GM19438 (cell line): Measurements from ENCODE around the gene C6orf89.
"Not testable (repeated sequence)": the region's sequence is repeated elsewhere in the genome, so short reads cannot be mapped to it uniquely, and the experiment has no call there.

Source experiments
- ATAC-seq: cut with Tn5 transposase; IDR thresholded peaks from one replicate; pipeline ENCODE4 v1.9.1; 2021; ENCODE audit warnings: low read depth; ENCODE audit not compliant: unreplicated experiment

The C6orf89 gene

DNA sequence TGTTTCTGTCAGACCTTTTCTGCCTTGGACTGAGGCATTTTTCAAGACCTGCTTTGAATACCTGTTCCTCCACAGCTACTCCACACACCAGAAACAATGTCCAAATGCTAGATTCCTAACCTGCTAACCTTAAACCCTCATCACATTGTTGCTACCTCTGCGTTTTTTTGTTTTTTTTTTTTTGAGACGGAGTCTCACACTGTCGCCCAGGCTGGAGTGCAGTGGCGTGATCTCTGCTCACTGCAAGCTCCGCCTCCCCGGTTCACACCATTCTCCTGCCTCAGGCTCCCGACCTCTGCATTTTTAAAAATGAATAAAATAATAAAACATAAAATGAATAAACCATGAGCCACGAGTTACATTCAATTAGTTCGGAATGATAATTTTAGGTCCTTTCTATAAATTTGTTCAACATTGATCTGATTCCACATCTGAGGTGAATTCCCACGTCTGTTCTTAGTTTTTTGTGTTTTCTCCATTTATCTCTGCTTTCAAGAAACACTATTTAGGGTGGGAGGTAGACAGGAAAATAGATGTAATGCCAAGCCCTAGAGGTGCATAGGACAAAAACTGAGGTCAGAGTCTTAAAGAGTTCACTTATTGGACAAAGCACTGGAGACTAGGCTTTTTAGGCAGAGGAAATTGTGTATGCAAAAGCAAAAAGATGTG, 1.3 kb downstream of the C6orf89 start:
- no peak for ATAC-seq

DNA sequence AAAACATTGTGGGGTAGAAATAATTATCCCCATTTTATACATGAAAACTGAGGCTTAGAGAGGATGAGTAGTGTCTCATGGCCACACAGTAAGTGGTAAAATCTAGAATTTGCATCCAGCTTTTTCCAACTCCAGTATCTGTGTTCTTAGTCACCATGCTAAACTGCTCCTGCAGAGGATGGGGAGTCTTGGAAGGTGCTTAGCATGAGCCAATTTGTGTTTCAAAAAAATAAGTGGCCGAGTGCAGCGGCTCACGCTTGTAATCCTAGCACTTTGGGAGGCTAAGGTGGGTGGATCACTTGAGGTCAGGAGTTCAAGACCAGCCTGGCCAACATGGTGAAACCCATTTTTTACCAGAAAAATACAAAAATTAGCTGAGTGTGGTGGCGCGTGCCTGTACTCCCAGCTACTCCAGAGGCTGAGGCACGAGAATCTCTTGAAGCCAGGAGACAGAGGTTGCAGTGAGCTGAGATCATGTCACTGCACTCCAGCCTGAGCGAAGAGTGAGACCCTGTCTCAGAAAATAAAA, 2.4 kb downstream of the C6orf89 start:
- ATAC-seq = no peak

DNA sequence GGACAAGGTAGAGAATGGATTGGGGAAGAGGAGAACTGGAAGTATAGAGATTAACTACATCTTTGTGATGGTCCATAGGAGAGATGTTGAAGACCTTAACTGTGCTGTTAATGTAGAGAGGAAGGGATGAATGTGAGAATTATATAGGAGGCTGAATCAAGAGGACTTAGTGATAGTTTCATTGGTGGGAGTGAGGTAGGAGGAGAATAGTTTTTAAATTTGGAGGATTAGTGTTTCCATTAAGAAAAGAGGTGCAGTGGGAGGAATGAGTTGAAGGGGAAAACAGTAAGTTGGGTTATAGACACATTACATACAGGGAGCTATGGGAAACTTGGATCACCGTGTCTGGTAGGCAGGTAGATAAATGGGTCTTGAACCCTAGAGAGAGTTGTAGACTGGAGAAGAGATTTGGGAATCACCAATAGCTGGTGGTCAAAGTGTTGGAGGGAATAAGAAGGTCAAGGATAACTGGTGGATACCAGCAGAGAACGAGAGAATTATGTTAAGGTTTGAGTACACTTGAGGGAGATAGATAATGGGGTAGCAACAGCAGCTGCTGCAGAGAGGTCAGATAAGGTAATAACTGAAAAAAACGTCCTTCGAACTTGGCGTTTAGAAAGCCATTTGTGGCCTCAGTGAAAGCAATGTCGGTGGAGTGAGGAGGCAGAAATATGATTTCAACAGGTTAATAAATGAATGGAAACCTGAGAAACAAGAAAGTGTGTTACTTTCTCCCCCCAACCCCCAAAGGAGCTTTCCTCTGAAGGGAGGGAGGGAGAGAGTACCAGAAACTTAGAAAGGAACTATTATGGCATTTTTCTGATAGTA, 3.1 kb downstream of the C6orf89 start:
- ATAC-seq = no peak

DNA sequence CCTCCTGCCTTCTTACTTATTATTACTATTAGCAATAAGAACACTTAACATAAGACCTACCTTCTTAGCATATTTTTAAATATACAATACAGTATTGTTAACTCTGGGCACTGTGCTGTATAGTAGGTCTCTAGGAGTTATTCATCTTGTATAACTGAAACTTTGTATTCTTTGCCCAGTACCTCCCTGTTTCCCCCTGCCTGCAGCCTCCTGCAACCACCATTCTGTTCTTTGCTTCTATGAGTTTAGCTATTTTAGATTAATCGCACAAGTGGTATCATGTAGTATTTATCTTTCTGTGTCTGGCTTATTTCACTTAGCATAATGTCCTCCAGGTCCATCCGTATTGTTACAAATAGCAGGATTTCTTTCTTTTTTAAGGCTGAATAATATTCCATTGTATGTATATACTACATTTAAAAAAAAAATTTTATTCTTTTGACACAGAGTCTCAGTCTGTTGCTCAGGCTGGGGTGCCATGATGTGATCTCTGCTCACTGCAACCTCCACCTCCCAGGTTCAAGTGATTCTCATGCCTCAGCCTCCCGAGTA, 4.4 kb downstream of the C6orf89 start:
- no peak for ATAC-seq

DNA sequence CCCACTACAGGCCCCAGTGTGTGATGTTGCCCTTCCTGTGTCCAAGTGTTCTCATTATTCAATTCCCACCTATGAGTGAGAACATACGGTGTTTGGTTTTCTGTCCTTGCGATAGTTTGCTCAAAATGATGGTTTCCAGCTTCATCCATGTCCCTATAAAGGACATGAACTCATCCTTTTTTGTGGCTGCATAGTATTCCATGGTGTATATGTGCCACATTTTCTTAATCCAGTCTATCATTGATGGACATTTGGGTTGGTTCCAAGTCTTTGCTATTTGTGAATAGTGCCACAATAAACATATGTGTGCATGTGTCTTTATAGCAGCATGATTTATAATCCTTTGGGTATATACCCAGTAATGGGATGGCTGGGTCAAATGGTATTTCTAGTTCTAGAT, 5.4 kb downstream of the C6orf89 start:
- ATAC-seq = not testable (repeated sequence)

DNA sequence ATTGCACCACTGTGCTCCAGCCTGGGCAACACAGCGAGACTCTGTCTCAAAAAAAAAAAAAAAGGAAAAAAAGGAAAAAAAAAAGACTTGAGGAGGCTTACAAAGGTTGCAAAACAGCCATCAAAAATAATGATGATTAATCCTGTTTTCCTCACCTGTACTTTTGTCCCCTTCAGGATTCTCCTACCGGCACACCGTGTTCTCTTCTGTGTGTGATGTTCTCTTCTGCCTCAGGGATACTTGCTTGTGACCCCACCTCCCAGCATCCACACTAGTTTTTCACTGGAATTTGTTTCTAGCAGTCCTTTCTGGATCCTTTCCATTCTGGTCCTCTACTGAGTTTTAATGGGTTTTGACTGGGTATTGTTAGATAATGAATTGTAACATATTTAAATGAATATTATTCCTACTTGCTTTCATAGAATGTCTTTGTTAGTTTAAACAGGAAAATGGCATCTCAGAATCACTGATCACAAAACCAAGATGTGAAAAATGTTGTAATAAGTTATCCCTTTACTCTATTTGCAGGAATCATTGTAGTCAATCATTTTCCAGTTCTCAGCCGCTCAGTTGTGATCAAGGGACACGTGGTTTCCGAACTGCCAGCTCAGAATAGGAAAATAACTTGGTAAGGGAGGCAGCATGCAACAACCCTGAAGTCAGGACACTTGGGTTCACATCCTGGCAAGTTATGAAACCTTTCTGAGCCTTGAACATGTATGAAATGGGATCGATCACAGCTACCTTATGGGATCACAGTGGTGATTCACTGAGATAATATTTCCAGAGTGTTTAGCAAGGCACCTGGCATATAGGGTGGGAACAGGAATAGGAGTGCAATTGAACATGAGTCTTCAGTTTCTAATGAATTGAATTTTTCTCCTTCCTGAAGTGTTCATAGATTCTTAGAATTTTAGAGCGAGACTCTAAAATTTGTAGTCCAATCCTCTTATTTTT, 8.5 kb downstream of the C6orf89 start:
- ATAC-seq = no peak

DNA sequence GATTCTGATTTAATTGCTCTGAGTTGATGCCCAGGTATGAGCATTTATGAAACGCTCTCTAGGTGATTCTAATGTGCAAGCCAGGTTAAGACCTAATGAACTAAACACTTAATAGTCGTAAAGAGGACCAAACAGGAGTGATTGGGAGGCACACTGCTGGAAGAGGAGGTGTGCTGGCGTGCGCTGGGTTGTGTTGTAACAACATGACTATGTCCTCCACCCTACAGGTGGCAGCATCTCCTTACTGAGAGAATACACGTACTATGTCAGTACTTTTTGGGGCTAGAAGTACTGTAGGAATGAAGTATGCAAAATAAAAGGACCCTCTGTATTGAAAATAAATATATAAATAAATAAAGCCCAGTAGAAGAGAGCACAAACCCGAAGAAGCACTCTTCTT, 11.9 kb downstream of the C6orf89 start:
- ATAC-seq = no peak

DNA sequence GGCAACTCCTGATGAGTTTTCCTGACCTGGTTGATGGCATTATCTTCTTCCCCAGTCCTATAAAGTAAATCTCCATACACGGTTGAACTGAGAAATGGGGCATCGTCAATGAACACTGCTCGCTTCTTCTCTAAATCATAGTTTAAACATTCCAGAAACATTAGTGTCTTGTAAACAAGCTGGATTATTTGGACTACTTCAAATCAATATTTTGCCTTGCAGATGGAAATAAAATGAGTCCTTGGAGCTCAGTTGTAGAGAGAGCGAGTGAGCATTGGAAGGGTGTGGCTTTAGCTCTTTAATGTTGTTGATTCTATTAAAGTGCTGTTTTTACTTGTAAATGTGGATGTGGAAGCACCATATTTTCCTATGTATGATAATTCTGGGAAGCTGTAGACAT, 18.4 kb downstream of the C6orf89 start:
- no peak for ATAC-seq

DNA sequence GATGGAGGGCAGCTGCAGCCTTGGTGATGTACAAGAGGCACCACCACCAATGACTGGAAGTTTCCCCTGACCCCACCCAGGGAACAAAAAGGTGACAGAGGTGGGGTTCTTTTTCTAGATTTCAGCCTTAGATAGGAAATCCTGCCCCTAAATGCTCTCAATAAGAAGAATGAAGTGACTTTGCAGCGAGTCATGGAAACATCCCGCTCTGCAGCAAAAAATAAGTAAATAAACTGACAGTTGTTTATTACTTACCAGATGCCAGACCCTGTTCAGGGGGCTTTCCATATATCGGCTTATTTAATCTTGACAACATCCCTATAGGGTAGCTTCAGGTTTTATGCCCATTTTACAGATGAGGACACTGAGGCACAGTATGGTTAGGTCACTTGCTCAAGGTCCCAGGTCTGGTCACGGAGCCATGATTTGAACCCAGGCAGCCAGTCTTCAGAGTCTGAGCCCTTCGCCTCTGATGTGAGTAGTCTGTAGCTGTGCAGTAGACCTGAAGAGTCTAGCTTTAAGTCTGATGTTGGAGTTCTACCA, 19.2 kb downstream of the C6orf89 start:
- no peak for ATAC-seq

DNA sequence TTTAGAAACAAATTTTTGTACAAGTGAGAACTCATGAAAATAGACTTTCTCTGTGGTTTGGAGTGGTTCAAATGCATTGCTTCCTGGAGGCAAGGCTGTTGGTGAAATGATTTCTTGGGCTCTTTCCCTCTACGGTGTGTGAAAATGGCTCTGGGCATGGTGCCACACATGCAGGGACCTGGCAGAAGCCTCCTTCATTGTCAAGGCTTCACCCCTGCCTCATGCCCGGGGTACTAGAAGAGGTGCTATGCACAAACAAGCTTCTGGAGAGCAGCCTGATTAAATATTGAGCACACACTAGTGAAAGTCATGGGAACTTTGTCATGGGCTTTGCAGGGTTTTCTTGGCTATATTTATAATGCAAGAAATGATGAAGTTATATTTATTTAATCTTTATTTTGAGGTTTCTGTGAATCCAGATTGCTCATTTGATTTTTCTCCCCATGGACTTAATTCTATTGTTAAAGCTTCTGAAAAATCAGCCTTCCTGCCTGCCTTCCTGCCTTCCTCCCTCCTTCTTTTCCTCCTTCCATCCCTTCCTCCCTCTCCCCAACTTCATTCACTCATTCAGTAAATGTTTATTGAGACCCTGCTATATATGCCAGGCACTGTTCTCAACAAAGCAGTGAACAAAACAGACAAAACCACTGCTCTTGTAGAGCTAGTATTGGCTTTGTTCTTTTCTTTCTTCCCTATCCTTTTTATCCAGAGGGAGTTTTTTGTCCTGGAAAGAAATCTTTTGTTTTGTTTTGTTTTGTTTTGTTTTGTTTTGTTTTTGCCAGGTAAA, 21.0 kb downstream of the C6orf89 start:
- ATAC-seq = no peak

DNA sequence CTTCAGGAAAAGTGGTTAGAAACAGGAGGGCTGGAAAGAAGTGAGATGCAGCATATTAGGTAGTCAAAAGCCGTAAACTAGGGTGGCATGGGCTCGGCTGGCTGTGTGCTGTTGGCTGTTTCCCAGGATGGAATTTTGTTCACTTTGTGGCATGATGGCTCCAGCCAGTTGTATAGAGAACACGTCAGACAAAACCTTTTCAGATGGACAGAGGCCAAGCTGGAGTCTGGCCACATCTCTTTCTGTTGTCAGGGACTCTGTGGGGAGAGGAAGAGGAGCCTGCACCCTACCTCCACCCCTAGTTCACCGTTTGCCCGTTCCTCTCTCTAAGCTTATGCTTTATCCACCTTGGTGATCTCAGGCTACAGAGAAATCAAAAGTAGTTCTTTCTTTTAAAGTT, 22.0 kb downstream of the C6orf89 start:
- ATAC-seq = no peak

DNA sequence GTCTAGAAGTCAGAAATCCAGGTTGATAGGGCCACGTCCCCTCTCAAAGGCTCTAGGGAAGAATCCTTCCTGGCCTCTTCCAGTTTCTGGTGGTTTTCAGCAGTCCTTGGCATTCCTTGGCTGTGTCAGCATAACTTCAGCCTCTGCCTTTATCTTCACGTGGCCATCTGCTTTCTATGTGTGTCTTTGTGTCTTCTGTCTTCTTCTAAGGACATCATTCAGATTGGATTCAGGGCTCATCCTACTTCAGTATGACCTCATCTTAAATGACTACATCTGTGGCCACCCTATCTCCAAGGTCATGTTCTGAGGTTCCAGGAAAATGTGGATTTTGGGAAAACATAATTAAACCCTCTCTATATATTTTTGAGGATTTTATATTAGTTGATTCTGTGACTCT, 23.0 kb downstream of the C6orf89 start:
- no peak for ATAC-seq

DNA sequence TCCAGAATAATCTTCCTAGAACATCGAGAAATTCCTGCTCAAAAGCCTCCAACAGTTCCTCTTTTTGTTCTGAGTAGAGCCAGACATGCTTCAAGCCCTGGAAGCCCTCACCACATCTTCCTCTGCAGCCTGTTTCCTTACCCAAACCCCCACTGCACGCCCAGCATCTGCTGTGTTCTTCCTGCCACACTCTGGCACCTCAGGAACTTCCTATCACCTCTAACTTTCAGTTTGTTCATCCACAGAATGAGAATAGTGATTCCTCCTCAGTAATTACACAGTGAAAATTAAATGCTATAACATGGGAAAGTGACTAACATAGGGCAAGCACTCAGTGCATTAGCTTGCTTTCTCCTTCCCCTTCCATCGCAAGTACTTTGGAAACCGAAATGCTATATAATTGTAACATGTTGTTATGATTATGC, 26.3 kb downstream of the C6orf89 start:
- ATAC-seq = no peak

DNA sequence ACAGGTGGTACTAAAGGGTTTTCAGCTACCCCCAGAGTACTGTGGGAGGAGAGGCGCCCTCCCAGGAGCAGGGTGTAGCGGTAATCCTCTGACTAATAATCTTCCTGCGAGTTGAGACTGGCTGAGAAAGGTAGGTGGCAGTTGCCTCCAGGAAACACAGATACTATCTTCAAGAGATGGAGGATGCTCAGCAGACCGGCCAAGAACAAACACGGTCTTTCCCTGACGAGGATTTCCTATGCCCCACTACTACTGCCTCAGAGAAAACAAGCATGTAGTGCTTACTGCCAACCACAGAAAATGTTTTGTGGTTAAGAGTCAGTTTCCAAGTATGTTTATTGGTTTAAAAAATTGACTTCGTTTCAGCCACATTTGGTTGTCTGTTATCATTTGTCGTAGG, 26.8 kb downstream of the C6orf89 start:
- peak; percentile 89 for ATAC-seq

DNA sequence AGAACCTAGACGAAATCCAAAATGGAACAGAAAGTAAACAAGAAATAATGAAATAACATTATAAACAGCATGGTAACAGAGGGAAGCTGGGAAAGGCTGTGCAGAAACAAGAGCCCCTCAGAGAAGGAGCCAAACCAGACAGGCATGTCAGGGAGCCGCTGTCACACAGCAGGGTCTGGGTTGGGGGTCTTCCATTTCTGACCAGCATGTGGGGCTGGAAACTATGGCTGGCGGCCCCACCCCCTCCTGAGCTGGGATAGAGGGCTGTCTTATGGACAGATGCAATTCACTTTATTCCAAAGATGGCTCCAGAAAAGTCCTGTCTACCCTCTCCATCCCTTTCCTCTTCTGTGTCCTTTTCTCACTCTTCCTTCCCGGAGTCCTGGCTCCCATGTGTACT, 27.3 kb downstream of the C6orf89 start:
- ATAC-seq = no peak

DNA sequence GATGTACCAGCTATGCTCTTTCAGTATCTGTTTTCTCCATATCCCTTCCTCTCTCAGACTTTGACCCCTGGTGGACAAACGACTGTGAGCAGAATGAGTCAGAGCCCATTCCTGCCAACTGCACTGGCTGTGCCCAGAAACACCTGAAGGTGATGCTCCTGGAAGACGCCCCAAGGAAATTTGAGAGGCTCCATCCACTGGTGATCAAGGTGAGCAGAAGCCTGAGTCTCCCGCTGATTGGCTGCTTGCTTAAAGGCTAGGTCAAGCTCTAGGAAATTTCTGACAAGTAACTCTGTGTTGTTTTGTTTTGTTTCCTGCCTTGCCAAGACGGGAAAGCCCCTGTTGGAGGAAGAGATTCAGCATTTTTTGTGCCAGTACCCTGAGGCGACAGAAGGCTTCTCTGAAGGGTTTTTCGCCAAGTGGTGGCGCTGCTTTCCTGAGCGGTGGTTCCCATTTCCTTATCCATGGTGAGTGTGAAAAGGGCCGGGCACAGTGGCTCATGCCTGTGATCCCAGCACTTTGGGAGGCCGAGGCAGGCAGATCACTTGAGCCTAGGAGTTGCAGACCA, 28.6 kb downstream of the C6orf89 start:
- ATAC-seq = no peak

DNA sequence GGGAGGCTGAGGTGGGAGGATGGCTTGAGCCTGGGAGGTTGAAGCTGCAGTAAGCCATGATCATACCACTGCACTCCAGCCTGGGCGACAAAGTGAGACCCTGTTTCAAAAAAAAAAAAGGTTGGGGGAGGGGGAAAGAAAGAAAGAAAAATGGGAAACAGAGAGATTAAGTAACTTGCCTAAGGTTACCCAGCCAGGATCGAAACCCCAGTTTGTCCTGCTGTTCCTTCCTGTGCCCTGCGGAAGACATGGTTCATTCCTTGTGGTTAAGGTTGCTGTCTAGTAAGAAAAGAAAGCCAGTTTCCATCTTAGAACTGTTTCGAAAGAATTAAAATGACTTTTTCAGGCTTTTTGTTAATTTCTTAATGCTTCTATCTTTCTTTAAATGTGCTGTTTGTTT, 29.8 kb downstream of the C6orf89 start:
- ATAC-seq = no peak

DNA sequence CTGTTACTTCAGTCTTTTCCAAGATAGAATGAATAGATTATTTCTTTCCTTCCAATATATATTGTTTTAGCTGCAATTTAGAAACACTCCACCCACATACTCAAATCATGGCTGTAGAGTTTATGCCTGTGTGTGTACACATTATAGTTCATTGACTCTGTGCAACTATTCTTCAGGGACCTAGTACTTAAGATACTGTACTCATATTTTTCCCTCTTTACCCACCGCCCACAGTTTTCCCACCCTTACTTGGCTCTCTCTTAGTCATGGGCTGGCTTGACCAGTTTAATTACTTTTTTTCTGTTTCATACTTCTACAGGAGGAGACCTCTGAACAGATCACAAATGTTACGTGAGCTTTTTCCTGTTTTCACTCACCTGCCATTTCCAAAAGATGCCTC, 30.4 kb downstream of the C6orf89 start:
- no peak for ATAC-seq

DNA sequence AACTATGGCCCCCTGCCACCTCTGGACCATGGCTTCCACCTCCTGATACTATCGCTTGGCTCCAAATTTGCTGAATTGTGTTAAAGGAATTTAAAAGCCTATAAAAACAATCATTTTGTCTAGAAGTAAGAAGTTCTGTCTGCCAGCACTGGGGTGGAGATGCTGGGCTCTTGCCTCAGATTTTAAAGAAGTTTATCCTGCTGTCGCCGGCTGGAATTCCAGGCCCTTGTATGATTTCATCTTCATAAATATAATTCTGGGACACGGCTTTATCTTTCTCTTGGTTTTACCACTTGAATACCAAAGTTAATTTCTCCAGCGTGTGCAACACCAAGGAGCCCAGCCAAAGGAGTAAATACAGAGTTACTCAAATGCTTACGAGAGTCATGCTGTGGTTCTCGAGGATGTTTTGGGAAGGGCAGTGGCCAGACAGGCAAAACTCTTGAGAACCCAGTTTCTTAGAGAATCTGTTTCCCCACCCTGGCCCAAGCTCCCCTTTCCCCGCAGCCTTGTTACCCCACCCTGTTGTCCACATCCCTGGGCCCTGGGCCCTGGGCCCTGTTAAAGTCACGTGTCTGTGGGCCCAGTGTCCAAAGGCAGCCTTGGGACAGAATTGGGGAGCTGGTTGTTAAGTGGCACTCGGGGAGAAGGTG, 31.9 kb downstream of the C6orf89 start:
- no peak for ATAC-seq
